Endodermal cell (in vitro differentiated cells): ENCODE measurements around the gene PALMD. TPM values are rescaled to one million over a fixed set of nuclear protein-coding genes. Genes with fewer than 3 reads are reported as not detected.

Source experiments
- DNase-seq: peaks from one replicate; pipeline ENCODE4 v3.0.0-alpha.2; 2017
- H3K27ac ChIP-seq: 2 replicates; pipeline ENCODE4 v1.5.1; 2013; ENCODE audit warnings: mild to moderate bottlenecking, low read depth, low read length, moderate library complexity
- H3K27me3 ChIP-seq: 2 replicates; pipeline ENCODE4 v1.6.1; 2013; ENCODE audit warnings: mild to moderate bottlenecking, low read length, moderate library complexity; ENCODE audit not compliant: insufficient read depth, control insufficient read depth, poor library complexity, severe bottlenecking
- H3K36me3 ChIP-seq: 2 replicates; pipeline ENCODE4 v1.7.0; 2013; ENCODE audit warnings: mild to moderate bottlenecking, low read length, moderate library complexity; ENCODE audit not compliant: control insufficient read depth, insufficient read depth
- H3K4me1 ChIP-seq: one replicate; pipeline ENCODE4 v1.7.0; 2013; ENCODE audit warnings: low read length; ENCODE audit not compliant: control insufficient read depth, insufficient read depth
- H3K4me3 ChIP-seq: 2 replicates; pipeline ENCODE4 v1.5.1; 2013; ENCODE audit warnings: mild to moderate bottlenecking, low read length, moderate library complexity
- H3K9ac ChIP-seq: 2 replicates; pipeline ENCODE4 v1.6.1; 2013; ENCODE audit warnings: mild to moderate bottlenecking, low read length, moderate library complexity; ENCODE audit not compliant: poor library complexity, severe bottlenecking; ENCODE audit errors: extremely low read depth
- H3K9me3 ChIP-seq: 2 replicates; pipeline ENCODE4 v1.6.1; 2013; ENCODE audit warnings: mild to moderate bottlenecking, low read length, moderate library complexity; ENCODE audit not compliant: control insufficient read depth
- H3K27ac Mint-ChIP-seq: 2 replicates; pipeline ENCODE4 v1.8.0; 2020; ENCODE audit warnings: mixed read lengths
- H3K27me3 Mint-ChIP-seq: 2 replicates; pipeline ENCODE4 v1.8.0; 2021; ENCODE audit warnings: mild to moderate bottlenecking, mixed read lengths; ENCODE audit not compliant: insufficient read depth
- H3K36me3 Mint-ChIP-seq: 2 replicates; pipeline ENCODE4 v1.8.0; 2020; ENCODE audit warnings: low read depth, mixed read lengths
- H3K4me1 Mint-ChIP-seq: 2 replicates; pipeline ENCODE4 v1.8.0; 2020; ENCODE audit warnings: mixed read lengths
- H3K4me3 Mint-ChIP-seq: 2 replicates; pipeline ENCODE4 v1.8.0; 2020; ENCODE audit warnings: mild to moderate bottlenecking, moderate library complexity, mixed read lengths
- H3K9me3 Mint-ChIP-seq: 2 replicates; pipeline ENCODE4 v1.8.0; 2020; ENCODE audit warnings: mild to moderate bottlenecking, mixed read lengths
- CTCF ChIP-seq: fragments of 200-600 bp; sonication (generic); conservative IDR thresholded peaks from 2 replicates; pipeline ENCODE4 v1.5.0; 2021; ENCODE audit warnings: antibody characterized with exemption, mild to moderate bottlenecking
- WGBS, 2 experiments: methylation state at CpG; one replicate each; pipeline versions ENCODE4 v1.1.5 to v1.1.7; 2013; ENCODE audit warnings: missing lambda C conversion rate in 2 of 2, mixed read lengths in 1 of 2; ENCODE audit not compliant: insufficient coverage in 1 of 2, insufficient read length in 1 of 2; 5-methylcytosine and 5-hydroxymethylcytosine counted together
- total RNA-seq, 2 donors: library from RNA; stranded (reverse); fragmentation: NEBNext Ultra II Directional in 1 of 2; extraction: Animal tissue kit (Norgen Biotek cat#: 25700) in 1 of 2; gene quantifications; 2 replicates in 1 of 2; 3 replicates in 1 of 2; pipeline ENCODE4 v1.2.1, GENCODE V29; 2021

Gene PALMD
- total RNA-seq, 2 donors from 2014 or later: 0.24 to 0.26 TPM

DNA sequence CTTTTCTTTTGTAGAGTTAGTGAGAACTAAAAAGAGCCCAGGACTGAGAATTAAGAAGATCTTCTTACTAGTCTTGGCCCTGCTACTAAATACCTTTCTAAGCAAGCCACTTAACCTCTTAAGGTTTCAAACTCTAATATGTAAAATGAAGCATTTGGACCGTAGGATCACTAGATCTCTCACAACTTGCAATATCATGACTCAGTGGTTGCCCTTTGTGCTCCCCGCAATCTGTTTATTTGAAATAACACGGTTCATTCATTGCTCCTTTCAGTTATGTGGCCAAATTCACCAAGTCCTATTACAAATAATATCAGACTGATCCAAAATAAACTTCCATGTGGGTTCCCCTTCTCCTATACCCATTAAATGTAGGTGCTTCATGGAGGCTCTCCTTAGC lies 10.8 kb downstream of the PALMD start:
- H3K27ac Mint-ChIP-seq: no peak overlapping the region
- no peaks in the 10 kb centered on the region for H3K27me3 ChIP-seq
- no peaks in the 10 kb centered on the region for H3K9me3 ChIP-seq
- H3K9ac ChIP-seq: no peak overlapping the region
- no peaks in the 10 kb centered on the region for H3K36me3 Mint-ChIP-seq
- no peaks in the 10 kb centered on the region for H3K9me3 Mint-ChIP-seq
- 91 to 93% methylated on average over 3 of the region's 3 CpGs for WGBS, 2 experiments
- no peak for DNase-seq
- H3K27ac ChIP-seq: no peak overlapping the region
- H3K4me3 Mint-ChIP-seq: no peak overlapping the region
- no peak for TF ChIP-seq CTCF
- no peaks in the 10 kb centered on the region for H3K27me3 Mint-ChIP-seq
- H3K4me1 Mint-ChIP-seq: peaks cover 8% of the 10 kb centered on the region
- H3K4me1 ChIP-seq: no peaks in the 10 kb centered on the region
- no peak overlapping the region for H3K4me3 ChIP-seq
- H3K36me3 ChIP-seq: no peaks in the 10 kb centered on the region

GRCh38 chr1:99657213-99658030 lies 11.5 kb downstream of the PALMD start:
- Histone ChIP-seq H3K27me3 (no peaks in the 10 kb centered on the region), H3K9me3 (no peaks in the 10 kb centered on the region), H3K27ac (no peak overlapping the region), H3K9ac (no peak overlapping the region), H3K4me1 (no peaks in the 10 kb centered on the region), H3K36me3 (no peaks in the 10 kb centered on the region), H3K4me3 (no peak overlapping the region)
- Mint-ChIP-seq H3K4me3 (no peak overlapping the region), H3K27ac (no peak overlapping the region), H3K36me3 (no peaks in the 10 kb centered on the region), H3K4me1 (peaks cover 11% of the 10 kb centered on the region), H3K9me3 (no peaks in the 10 kb centered on the region), H3K27me3 (no peaks in the 10 kb centered on the region)
- TF ChIP-seq CTCF: no peak
- WGBS, 2 experiments: 89 to 95% methylated on average over 5 of the region's 5 CpGs
- no peak for DNase-seq

GRCh38 chr1:99658031-99658290 lies 12.0 kb downstream of the PALMD start:
- no peak overlapping the region for H3K4me3 ChIP-seq
- DNase-seq: no peak
- no peaks in the 10 kb centered on the region for H3K36me3 ChIP-seq
- no peaks in the 10 kb centered on the region for H3K9me3 Mint-ChIP-seq
- H3K36me3 Mint-ChIP-seq: no peaks in the 10 kb centered on the region
- H3K27me3 ChIP-seq: no peaks in the 10 kb centered on the region
- no peak overlapping the region for H3K27ac ChIP-seq
- 93 to 95% methylated on average over 2 to 3 of the region's 3 CpGs for WGBS, 2 experiments
- no peak overlapping the region for H3K4me3 Mint-ChIP-seq
- H3K9me3 ChIP-seq: no peaks in the 10 kb centered on the region
- H3K27ac Mint-ChIP-seq: no peak overlapping the region
- no peak overlapping the region for H3K9ac ChIP-seq
- TF ChIP-seq CTCF: no peak
- no peaks in the 10 kb centered on the region for H3K4me1 ChIP-seq
- H3K27me3 Mint-ChIP-seq: no peaks in the 10 kb centered on the region
- peaks cover 11% of the 10 kb centered on the region for H3K4me1 Mint-ChIP-seq
